NCI-H510A (cell line): ENCODE results near the gene SETD2.
"Not testable (repeated sequence)": the region's sequence is repeated elsewhere in the genome, so short reads cannot be mapped to it uniquely, and the experiment has no call there.

ENCODE experiments used
- DNase-seq: peaks from one replicate; lab custom pipeline; 2025; lab: John Stamatoyannopoulos, UW

The SETD2 gene

GRCh38 chr3:47031041-47031440 is 132.9 kb downstream of the SETD2 start:
- DNase-seq: not testable (repeated sequence)

- no peak for DNase-seq
These were observed 135.2 kb downstream of the SETD2 start for GRCh38 chr3:47028667-47029066.

GRCh38 chr3:47028146-47028545 is 135.8 kb downstream of the SETD2 start:
- no peak for DNase-seq

GRCh38 chr3:47026432-47026831 is 137.5 kb downstream of the SETD2 start:
- not testable (repeated sequence) for DNase-seq

- no peak for DNase-seq
These were observed 139.0 kb downstream of the SETD2 start for GRCh38 chr3:47024932-47025331.

- no peak for DNase-seq
These were observed 141.3 kb downstream of the SETD2 start for GRCh38 chr3:47022641-47023071.

- no peak for DNase-seq
These were observed 143.6 kb downstream of the SETD2 start for GRCh38 chr3:47020311-47020710.

- DNase-seq: no peak
These were observed 144.7 kb downstream of the SETD2 start for GRCh38 chr3:47019201-47019600.

GRCh38 chr3:47018269-47018611 is 145.7 kb downstream of the SETD2 start:
- no peak for DNase-seq

GRCh38 chr3:47017504-47018268 is 146.2 kb downstream of the SETD2 start:
- no peak for DNase-seq

GRCh38 chr3:47016934-47017435 is 146.9 kb downstream of the SETD2 start:
- DNase-seq: no peak

GRCh38 chr3:47016086-47016933 is 147.6 kb downstream of the SETD2 start:
- no peak for DNase-seq

- no peak for DNase-seq
These were observed 148.8 kb downstream of the SETD2 start for GRCh38 chr3:47015151-47015550.

- DNase-seq: no peak
These were observed 149.9 kb downstream of the SETD2 start for GRCh38 chr3:47014036-47014435.

GRCh38 chr3:47013231-47013630 is 150.7 kb downstream of the SETD2 start:
- no peak for DNase-seq

GRCh38 chr3:47012342-47013230 is 151.3 kb downstream of the SETD2 start:
- DNase-seq: no peak

GRCh38 chr3:47011371-47011770 is 152.5 kb downstream of the SETD2 start:
- no peak for DNase-seq

GRCh38 chr3:47010910-47011309 is 153.0 kb downstream of the SETD2 start:
- DNase-seq: no peak

- DNase-seq: no peak
These were observed 153.7 kb downstream of the SETD2 start for GRCh38 chr3:47010111-47010712.

- DNase-seq: peak; percentile 75
These were observed 154.4 kb downstream of the SETD2 start for GRCh38 chr3:47009225-47010110.

GRCh38 chr3:47008851-47009224 is 155.1 kb downstream of the SETD2 start:
- DNase-seq: no peak
